ENCODE results near the gene PRDX6.

DNA sequence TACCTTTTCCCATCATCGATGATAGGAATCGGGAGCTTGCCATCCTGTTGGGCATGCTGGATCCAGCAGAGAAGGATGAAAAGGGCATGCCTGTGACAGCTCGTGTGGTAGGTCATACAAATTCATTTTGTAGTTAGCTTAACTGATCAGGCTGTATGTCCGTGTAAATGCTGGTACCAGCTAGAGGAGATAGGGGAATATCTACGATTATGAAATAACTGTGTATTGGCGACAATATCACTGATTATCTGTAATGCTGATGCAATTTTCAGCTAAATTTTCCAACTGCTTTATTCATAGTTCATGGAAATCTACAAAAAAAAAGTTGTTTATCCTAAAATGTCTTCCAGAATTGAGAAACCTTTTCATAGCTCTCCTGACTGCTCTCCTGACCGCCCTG lies 8.3 kb downstream of the PRDX6 start:
- TF ChIP-seq POLR2A (IDR thresholded peaks at IDR 0.05) (no peak), POLR2AphosphoS5 (IDR thresholded peaks at IDR 0.05) (no peak)
- TF ChIP-seq, protein P1, sequence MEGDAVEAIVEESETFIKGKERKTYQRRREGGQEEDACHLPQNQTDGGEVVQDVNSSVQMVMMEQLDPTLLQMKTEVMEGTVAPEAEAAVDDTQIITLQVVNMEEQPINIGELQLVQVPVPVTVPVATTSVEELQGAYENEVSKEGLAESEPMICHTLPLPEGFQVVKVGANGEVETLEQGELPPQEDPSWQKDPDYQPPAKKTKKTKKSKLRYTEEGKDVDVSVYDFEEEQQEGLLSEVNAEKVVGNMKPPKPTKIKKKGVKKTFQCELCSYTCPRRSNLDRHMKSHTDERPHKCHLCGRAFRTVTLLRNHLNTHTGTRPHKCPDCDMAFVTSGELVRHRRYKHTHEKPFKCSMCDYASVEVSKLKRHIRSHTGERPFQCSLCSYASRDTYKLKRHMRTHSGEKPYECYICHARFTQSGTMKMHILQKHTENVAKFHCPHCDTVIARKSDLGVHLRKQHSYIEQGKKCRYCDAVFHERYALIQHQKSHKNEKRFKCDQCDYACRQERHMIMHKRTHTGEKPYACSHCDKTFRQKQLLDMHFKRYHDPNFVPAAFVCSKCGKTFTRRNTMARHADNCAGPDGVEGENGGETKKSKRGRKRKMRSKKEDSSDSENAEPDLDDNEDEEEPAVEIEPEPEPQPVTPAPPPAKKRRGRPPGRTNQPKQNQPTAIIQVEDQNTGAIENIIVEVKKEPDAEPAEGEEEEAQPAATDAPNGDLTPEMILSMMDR (IDR thresholded peaks at IDR 0.05), result no peak

Data from upper lobe of left lung (tissue), 4 donors.